HG03045 (cell line): ENCODE data around the gene IFNA4.
A peak's percentile ranks its signal among the peaks of the same experiment; 100 is the strongest.
"Not testable (repeated sequence)": the region's sequence is repeated elsewhere in the genome, so short reads cannot be mapped to it uniquely, and the experiment has no call there.

ENCODE experiments used
- ATAC-seq: cut with Tn5 transposase; IDR thresholded peaks from one replicate; pipeline ENCODE4 v1.9.1; 2021; ENCODE audit warnings: mild to moderate bottlenecking, moderate library complexity; ENCODE audit not compliant: unreplicated experiment

IFNA4 gene

DNA sequence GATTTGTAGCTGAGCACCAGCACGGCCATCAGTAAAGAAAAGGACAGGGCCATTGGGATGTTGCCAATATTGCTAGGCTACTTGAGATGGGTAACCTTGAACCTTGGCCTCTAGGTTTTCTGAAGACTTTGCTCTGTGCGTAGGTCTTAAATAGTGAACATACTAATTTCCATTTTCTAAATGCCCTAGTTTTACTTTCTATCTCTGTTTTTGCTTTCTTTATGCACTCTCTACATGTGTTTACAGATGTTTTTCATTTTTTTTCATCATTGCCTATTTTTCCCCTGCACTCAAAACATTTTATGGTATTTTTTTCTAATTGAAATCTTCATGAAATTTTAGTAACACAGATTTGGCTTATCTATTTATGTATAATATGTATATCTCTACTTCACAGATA, 20.8 kb downstream of the IFNA4 start, which contains the start of gene IFNA21:
TSS of gene IFNA21 (minus strand) at position 101 of the 400 bp plus-strand sequence. CDS start at position 53, 48 bp downstream.
- ATAC-seq = not testable (repeated sequence)

DNA sequence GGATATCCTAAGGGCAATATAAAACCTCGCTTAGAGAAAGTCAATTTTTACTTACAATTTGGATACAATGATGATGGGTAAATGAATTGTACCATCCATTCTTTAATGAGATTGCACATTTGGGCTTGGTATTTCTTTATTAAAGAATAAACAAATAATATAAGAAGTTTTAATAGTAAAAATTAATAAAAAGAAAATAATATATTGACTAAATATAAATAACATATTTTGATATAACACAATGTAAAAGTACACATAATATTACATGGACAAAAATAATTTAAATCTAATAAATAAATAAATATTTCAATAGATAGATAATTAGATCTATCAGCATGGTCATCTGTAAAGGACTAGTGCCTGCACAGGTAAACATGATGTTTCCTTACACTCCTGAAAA, 21.9 kb downstream of the IFNA4 start:
- ATAC-seq = no peak

DNA sequence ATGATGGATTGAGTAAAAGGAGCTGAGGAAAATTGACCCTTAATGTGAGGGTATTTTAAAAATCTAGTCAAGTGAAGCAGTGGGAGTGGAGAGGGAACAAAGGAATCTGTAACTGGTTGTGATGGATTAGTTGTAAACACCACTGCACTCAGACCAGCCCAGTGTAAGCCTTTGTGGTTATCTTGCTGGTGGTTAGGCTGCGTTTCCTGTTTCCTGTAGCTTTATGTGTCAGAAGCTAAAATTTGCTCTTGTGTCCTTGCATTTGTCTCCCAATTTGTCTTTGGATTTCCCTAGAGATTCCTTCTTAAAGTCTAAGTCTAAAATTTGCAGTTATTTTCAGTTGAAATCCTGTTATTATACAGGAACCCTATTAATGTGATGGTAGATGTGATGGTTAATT, 27.2 kb downstream of the IFNA4 start:
- peak; percentile 57 for ATAC-seq

DNA sequence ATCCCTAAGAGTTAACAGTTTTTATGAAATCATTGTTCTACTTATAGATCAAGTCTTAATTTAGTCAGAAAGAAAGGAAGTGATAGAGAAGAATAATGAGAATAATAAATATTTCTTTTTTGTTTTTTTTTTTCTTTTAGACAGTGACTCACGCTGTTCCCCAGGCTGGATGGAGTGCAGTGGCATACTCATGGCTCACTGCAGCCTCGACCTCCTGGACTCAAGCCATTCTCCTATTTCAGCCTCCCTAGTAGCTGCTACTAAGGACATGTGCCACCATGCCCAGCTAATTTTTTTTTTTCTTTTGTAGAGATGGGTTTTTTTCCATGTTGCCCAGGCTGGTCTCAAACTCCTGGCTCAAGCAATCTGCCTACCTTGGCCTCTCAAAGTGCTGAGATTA, 31.9 kb downstream of the IFNA4 start:
- no peak for ATAC-seq

DNA sequence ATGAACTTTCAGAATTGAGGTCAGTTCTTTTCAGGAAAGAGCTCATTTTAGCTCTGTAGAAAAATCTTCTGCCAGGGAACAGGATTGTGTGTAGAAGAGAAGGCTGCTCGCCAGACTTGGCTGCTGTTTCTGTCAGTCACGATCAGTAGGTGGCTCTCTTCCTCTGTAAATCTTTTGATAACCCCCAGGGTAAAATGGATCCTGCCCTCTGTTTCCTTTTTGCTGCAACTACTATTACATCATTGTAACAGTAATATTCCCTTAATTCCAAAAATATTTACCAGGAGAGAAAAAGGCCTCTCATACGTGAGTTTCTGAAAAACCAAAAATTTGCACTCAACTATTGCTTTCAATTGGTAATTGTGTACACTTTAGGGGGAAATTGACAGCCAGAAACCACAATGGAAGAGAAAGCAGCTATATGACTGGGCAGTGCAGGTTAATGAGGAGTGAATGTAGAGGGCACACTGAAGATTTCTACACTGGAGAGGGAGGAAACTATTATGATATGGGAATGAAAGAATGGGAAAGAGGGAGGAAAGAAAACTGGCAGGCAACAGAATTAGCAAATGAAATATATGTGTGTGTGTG, 33.3 kb downstream of the IFNA4 start:
- ATAC-seq = peak; percentile 78

DNA sequence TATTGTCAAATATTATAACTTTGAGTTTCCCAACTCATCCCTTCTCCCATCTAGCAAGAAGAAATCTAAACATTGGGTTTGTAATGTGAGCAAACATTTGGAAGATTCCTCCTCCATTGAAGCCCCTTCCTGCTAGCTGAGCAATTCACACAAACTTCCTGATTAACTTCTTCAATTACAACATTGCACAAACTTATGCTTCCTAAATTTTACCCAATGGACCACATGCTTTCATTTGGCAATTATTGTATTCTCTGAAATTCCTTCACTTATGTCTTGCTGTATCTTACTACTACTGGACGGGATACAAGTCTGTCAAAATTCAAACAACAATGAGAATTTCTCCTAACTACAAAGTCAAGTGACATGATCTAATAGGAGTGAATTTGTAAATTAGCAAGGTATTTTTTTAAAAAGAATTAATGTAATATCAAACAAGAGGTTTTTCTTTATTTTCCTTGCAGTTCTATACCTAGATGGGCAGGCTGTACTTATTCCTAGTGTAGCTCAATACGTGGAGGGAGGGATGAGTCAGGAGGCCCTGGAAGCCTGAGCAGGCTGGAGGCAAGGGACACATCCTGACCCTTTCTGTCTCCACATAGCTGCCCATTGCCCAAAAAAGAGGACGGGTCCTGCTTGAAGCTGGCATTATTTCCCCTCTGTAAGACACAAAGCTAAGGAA, 33.9 kb downstream of the IFNA4 start:
- peak; percentile 35 for ATAC-seq

DNA sequence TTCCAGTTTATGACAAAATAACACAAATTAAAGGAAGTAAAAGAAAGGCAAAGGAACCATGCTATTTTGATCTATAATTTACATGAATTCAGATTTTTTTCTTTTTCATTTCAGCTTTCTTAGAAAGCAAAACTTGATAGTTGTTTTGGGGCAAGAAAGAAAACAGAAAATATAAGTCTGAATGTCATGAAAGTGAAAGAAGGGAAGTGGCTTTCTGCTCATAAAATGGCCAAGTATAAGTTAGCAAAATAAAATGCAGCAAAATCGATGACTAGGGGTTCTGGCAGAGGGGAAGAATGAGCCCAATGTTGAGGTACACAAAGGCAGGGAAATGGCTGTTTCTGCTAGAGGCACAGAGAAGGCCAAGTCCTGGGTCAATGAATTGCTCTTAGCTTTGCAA, 42.8 kb downstream of the IFNA4 start:
- ATAC-seq = no peak

DNA sequence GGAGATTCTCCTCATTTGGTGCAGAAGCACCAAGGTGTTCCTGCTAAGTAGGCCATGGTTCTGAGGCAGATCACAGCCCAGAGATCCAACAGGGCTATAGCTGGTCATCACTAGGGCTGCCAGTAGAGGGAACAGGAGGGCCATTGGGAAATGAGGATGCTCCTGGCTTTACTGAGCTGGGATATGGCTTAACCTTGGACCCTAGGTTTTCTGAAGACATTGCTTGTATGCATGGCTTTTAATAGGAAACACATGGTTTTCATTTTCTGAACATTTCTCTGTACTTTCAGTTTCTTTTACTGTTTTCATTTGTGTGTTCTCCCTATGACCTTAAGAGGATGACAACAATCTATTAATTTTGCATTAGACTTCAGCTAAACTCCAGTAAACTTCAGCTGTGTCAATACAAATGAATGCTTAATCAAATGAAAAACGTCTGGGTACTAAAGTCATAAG, 45.9 kb downstream of the IFNA4 start, which contains the start of gene IFNW1:
TSS of gene IFNW1 (minus strand) at position 406 of the 456 bp plus-strand sequence. CDS start at position 144, 262 bp downstream.
- peak; percentile 65 for ATAC-seq

DNA sequence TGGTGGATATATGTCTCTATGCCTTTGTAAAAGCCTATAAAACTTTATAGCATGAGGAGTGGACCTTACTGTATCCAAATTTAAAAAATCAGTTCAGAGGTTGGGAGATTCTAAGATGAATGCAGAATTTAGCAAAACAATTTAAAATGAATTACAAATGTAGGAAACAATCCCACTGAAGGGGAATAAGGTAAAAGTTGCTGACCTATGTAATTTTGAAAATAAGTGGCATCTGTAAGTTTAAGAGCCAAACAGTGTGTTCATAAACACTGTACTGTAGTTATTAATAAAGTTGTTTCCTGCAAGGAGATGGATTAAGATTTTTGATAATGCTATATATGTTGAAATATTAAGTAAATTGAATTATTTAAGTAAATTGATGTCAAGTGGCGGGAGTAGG, 50.4 kb downstream of the IFNA4 start:
- ATAC-seq = no peak
